Cardiac muscle cell (in vitro differentiated cells and primary cell): ENCODE results near the gene PFAS. TPM values are rescaled to one million over a fixed set of nuclear protein-coding genes. Genes with fewer than 3 reads are reported as not detected.

Source experiments
- DNase-seq, 2 donors: peaks; one replicate each; pipeline versions ENCODE4 v3.0.0 to v3.0.0-alpha.2; 2010 to 2017; ENCODE audit warnings: low read depth in 1 of 2, low spot score in 1 of 2
- H3K27ac ChIP-seq: fragments of 200-600 bp; sonication (generic); 2 replicates; pipeline ENCODE4 v1.5.1; 2016
- H3K27me3 ChIP-seq: fragments of 200-600 bp; sonication (generic); 2 replicates; pipeline ENCODE4 v1.6.0; 2016; ENCODE audit warnings: control low read depth
- H3K36me3 ChIP-seq: fragments of 200-600 bp; sonication (generic); 2 replicates; pipeline ENCODE4 v1.5.1; 2016; ENCODE audit warnings: control low read depth
- H3K4me1 ChIP-seq: fragments of 200-600 bp; sonication (generic); 2 replicates; pipeline ENCODE4 v1.8.1; 2017; ENCODE audit warnings: low read depth, mild to moderate bottlenecking, mixed run types
- H3K4me3 ChIP-seq: fragments of 200-600 bp; sonication (generic); 2 replicates; pipeline ENCODE4 v1.5.1; 2016; ENCODE audit warnings: mild to moderate bottlenecking
- H3K9me3 ChIP-seq: fragments of 200-600 bp; sonication (generic); 2 replicates; pipeline ENCODE4 v1.5.1; 2017; ENCODE audit warnings: low read depth, mild to moderate bottlenecking, control low read depth
- CTCF ChIP-seq: IDR thresholded peaks from 2 replicates; pipeline ENCODE4 v1.5.1; 2012; ENCODE audit warnings: low read depth, mild to moderate bottlenecking, low read length
- polyA plus RNA-seq: library from polyadenylated mRNA; unstranded; fragments of >200 nt; fragmentation: Nextera tagmentation; extraction: Ambion mirVana; gene quantifications from 2 replicates; pipeline ENCODE4 v1.2.1, GENCODE V29; 2016
- total RNA-seq: library from RNA; depleted of rRNA; stranded (reverse); fragments of >200 nt; gene quantifications from 2 replicates; pipeline ENCODE4 v1.2.3, GENCODE V29; 2016

The PFAS gene
- total and polyA plus RNA-seq, 2 experiments from 2014 or later, result 48.2 to 62.5 TPM

GRCh38 chr17:8294814-8295316 is 45.8 kb downstream of the PFAS start:
- Histone ChIP-seq H3K4me3 (peak overlapping the region; percentile 46), H3K36me3 (no peaks in the 10 kb centered on the region), H3K4me1 (peaks cover 14% of the 10 kb centered on the region), H3K9me3 (no peaks in the 10 kb centered on the region), H3K27me3 (no peaks in the 10 kb centered on the region), H3K27ac (peak overlapping the region; percentile 75)
- no peak for TF ChIP-seq CTCF
- peak in 1 of 2 donors; percentile 22 for DNase-seq

GRCh38 chr17:8300226-8300625 is 51.1 kb downstream of the PFAS start:
- no peak for TF ChIP-seq CTCF
- no peak for DNase-seq
- Histone ChIP-seq H3K9me3 (no peaks in the 10 kb centered on the region), H3K27ac (no peak overlapping the region), H3K27me3 (no peaks in the 10 kb centered on the region), H3K36me3 (no peaks in the 10 kb centered on the region), H3K4me1 (no peaks in the 10 kb centered on the region), H3K4me3 (no peak overlapping the region)

GRCh38 chr17:8300627-8301242 is 51.6 kb downstream of the PFAS start:
- no peak overlapping the region for H3K4me3 ChIP-seq
- TF ChIP-seq CTCF, result peak; percentile 88
- no peaks in the 10 kb centered on the region for H3K4me1 ChIP-seq
- no peak overlapping the region for H3K27ac ChIP-seq
- no peaks in the 10 kb centered on the region for H3K36me3 ChIP-seq
- no peaks in the 10 kb centered on the region for H3K9me3 ChIP-seq
- no peaks in the 10 kb centered on the region for H3K27me3 ChIP-seq
- DNase-seq, result peak; percentile 71 to 76

- TF ChIP-seq CTCF, result no peak
- no peak overlapping the region for H3K4me3 ChIP-seq
- H3K36me3 ChIP-seq, result no peaks in the 10 kb centered on the region
Observed at GRCh38 chr17:8310601-8311123, 61.6 kb downstream of the PFAS start.

GRCh38 chr17:8311131-8311790 is 62.2 kb downstream of the PFAS start:
- Histone ChIP-seq H3K9me3 (no peaks in the 10 kb centered on the region), H3K4me1 (peaks cover 26% of the 10 kb centered on the region), H3K27me3 (peaks cover 21% of the 10 kb centered on the region), H3K36me3 (no peaks in the 10 kb centered on the region), H3K27ac (no peak overlapping the region), H3K4me3 (no peak overlapping the region)
- DNase-seq, result no peak
- no peak for TF ChIP-seq CTCF

More at GRCh38 chr17:8310601-8311123, 61.6 kb downstream of the PFAS start:
- no peak for DNase-seq
- Histone ChIP-seq H3K27ac (peak overlapping the region; percentile 67), H3K9me3 (no peaks in the 10 kb centered on the region), H3K4me1 (peaks cover 25% of the 10 kb centered on the region), H3K27me3 (peaks cover 15% of the 10 kb centered on the region)
